OCI-LY1 (cell line): ENCODE data around the gene VAPB.

ENCODE experiments used
- H2AFZ ChIP-seq: fragments of 200-600 bp; sonication (generic), shearing (Covaris generic); 2 replicates; pipeline ENCODE4 v1.6.0; 2014; ENCODE audit warnings: antibody characterized with exemption, mild to moderate bottlenecking, low read length
- H3F3A ChIP-seq: fragments of 200-600 bp; sonication (generic), shearing (Covaris generic); 2 replicates; pipeline ENCODE4 v1.6.0; 2014; ENCODE audit warnings: mild to moderate bottlenecking, antibody characterized with exemption, low read length, moderate library complexity; ENCODE audit not compliant: insufficient read depth
- H3K27ac ChIP-seq: fragments of 200-600 bp; sonication (generic); 2 replicates; pipeline ENCODE4 v1.5.1; 2014; ENCODE audit warnings: low read length, mixed run types, mild to moderate bottlenecking, low read depth; ENCODE audit not compliant: poor library complexity, severe bottlenecking
- H3K27me3 ChIP-seq: fragments of 200-600 bp; sonication (generic); 2 replicates; pipeline ENCODE4 v1.6.0; 2014; ENCODE audit warnings: antibody characterized with exemption, mild to moderate bottlenecking, low read length, moderate library complexity; ENCODE audit not compliant: insufficient read depth
- H3K36me3 ChIP-seq: fragments of 200-600 bp; sonication (generic); 2 replicates; pipeline ENCODE4 v1.6.1; 2014; ENCODE audit warnings: mild to moderate bottlenecking, antibody characterized with exemption, low read length, moderate library complexity, mixed read lengths; ENCODE audit not compliant: insufficient read depth
- H3K4me1 ChIP-seq: fragments of 200-600 bp; sonication (generic); 2 replicates; pipeline ENCODE4 v1.5.1; 2014; ENCODE audit warnings: mild to moderate bottlenecking, low read length, moderate library complexity; ENCODE audit not compliant: insufficient read depth, severe bottlenecking
- H3K4me2 ChIP-seq: fragments of 200-600 bp; sonication (generic), shearing (Covaris generic); 2 replicates; pipeline ENCODE4 v1.6.1; 2014; ENCODE audit warnings: low read length
- H3K4me3 ChIP-seq: fragments of 200-600 bp; sonication (generic); 2 replicates; pipeline ENCODE4 v1.5.1; 2014; ENCODE audit warnings: low read length, low read depth, mild to moderate bottlenecking, mixed read lengths; ENCODE audit not compliant: poor library complexity, severe bottlenecking
- H3K79me2 ChIP-seq: fragments of 200-600 bp; shearing (Covaris generic); 2 replicates; pipeline ENCODE4 v1.6.1; 2016; ENCODE audit warnings: mixed run types, low read length, mixed read lengths; ENCODE audit not compliant: insufficient read depth
- H3K9ac ChIP-seq: fragments of 200-600 bp; sonication (generic), shearing (Covaris generic); 2 replicates; pipeline ENCODE4 v1.6.1; 2014; ENCODE audit warnings: mild to moderate bottlenecking, low read length, mixed read lengths
- H3K9me2 ChIP-seq: fragments of 200-600 bp; sonication (generic), shearing (Covaris generic); 2 replicates; pipeline ENCODE4 v1.6.1; 2014; ENCODE audit warnings: low read depth, mild to moderate bottlenecking, low read length, mixed read lengths
- H3K9me3 ChIP-seq: fragments of 200-600 bp; shearing (Covaris generic); 2 replicates; pipeline ENCODE4 v1.6.1; 2014; ENCODE audit warnings: low read length, mixed read lengths
- H4K20me1 ChIP-seq: fragments of 200-600 bp; sonication (generic), shearing (Covaris generic); 2 replicates; pipeline ENCODE4 v1.6.0; 2016; ENCODE audit warnings: mild to moderate bottlenecking, low read length; ENCODE audit not compliant: insufficient read depth
- CTCF ChIP-seq: fragments of 200-600 bp; sonication (generic), shearing (Covaris generic); IDR thresholded peaks from 2 replicates; pipeline ENCODE4 v1.5.1; 2017; ENCODE audit warnings: mild to moderate bottlenecking, antibody characterized with exemption, low read length, moderate library complexity, mixed read lengths
- EZH2 ChIP-seq: fragments of 200-600 bp; sonication (generic), shearing (Covaris generic); IDR thresholded peaks from 2 replicates; pipeline ENCODE4 v1.8.0; 2017; ENCODE audit warnings: borderline replicate concordance, mixed run types, mild to moderate bottlenecking, antibody characterized with exemption, low read length, moderate library complexity, mixed read lengths

Gene VAPB

GRCh38 chr20:58416057-58416456, 27.0 kb downstream of the VAPB start:
- peaks cover 51% of the 10 kb centered on the region for H3K79me2 ChIP-seq
- no peaks in the 10 kb centered on the region for H3K9me3 ChIP-seq
- H3K27ac ChIP-seq: peak overlapping the region; percentile 33
- H3K27me3 ChIP-seq: no peaks in the 10 kb centered on the region
- no peaks in the 10 kb centered on the region for H3K9me2 ChIP-seq
- H3K4me2 ChIP-seq: peak overlapping the region; percentile 34; the same call in 1 of the 2 replicates
- H4K20me1 ChIP-seq: no peaks in the 10 kb centered on the region
- H3K9ac ChIP-seq: no peak overlapping the region; the same call in 1 of the 2 replicates
- H2AFZ ChIP-seq: no peak overlapping the region
- no peaks in the 10 kb centered on the region for H3F3A ChIP-seq
- no peak for TF ChIP-seq CTCF
- no peak for TF ChIP-seq EZH2
- H3K36me3 ChIP-seq: peaks cover 36% of the 10 kb centered on the region
- H3K4me3 ChIP-seq: no peak overlapping the region
- H3K4me1 ChIP-seq: peaks cover 18% of the 10 kb centered on the region

GRCh38 chr20:58416835-58417234, 27.8 kb downstream of the VAPB start:
- H3K4me2 ChIP-seq: no peak overlapping the region
- no peak for TF ChIP-seq EZH2
- no peak for TF ChIP-seq CTCF

GRCh38 chr20:58417438-58417837, 28.4 kb downstream of the VAPB start:
- Histone ChIP-seq H4K20me1 (no peaks in the 10 kb centered on the region), H3K9ac (no peak overlapping the region), H3K4me2 (no peak overlapping the region), H3K27ac (no peak overlapping the region), H3K9me3 (no peaks in the 10 kb centered on the region), H3F3A (no peaks in the 10 kb centered on the region), H3K79me2 (peaks cover 38% of the 10 kb centered on the region), H3K27me3 (no peaks in the 10 kb centered on the region), H2AFZ (no peak overlapping the region), H3K4me3 (no peak overlapping the region), H3K9me2 (no peaks in the 10 kb centered on the region), H3K4me1 (peaks cover 18% of the 10 kb centered on the region), H3K36me3 (peaks cover 44% of the 10 kb centered on the region)
- no peak for TF ChIP-seq EZH2
- TF ChIP-seq CTCF: no peak

More at GRCh38 chr20:58416835-58417234, 27.8 kb downstream of the VAPB start:
- no peak overlapping the region for H3K27ac ChIP-seq
- H2AFZ ChIP-seq: no peak overlapping the region
- no peaks in the 10 kb centered on the region for H4K20me1 ChIP-seq
- H3K4me1 ChIP-seq: peaks cover 18% of the 10 kb centered on the region
- no peaks in the 10 kb centered on the region for H3K27me3 ChIP-seq
- H3K79me2 ChIP-seq: peaks cover 44% of the 10 kb centered on the region
- H3K4me3 ChIP-seq: no peak overlapping the region
- H3F3A ChIP-seq: no peaks in the 10 kb centered on the region
- peaks cover 38% of the 10 kb centered on the region for H3K36me3 ChIP-seq
- no peaks in the 10 kb centered on the region for H3K9me3 ChIP-seq
- H3K9me2 ChIP-seq: no peaks in the 10 kb centered on the region
- no peak overlapping the region for H3K9ac ChIP-seq
